H9 (cell line): ENCODE data around the gene BCAS1. TPM values are rescaled to one million over a fixed set of nuclear protein-coding genes. Genes with fewer than 3 reads are reported as not detected.

Experiments
- DNase-seq: peaks from one replicate; pipeline ENCODE4 v3.0.0-alpha.2; 2017
- H2AFZ ChIP-seq: one replicate; pipeline ENCODE4 v1.6.1; 2013; ENCODE audit warnings: mild to moderate bottlenecking, low read length, control low read depth, moderate library complexity
- H2AK5ac ChIP-seq: 2 replicates; pipeline ENCODE4 v1.6.1; 2013; ENCODE audit warnings: low read length, control low read depth, mixed read lengths; ENCODE audit not compliant: insufficient read length
- H2BK120ac ChIP-seq: one replicate; pipeline ENCODE4 v1.6.1; 2013; ENCODE audit warnings: low read depth, mild to moderate bottlenecking, low read length, control low read depth, inconsistent platforms; ENCODE audit not compliant: poor library complexity, severe bottlenecking
- H2BK12ac ChIP-seq: 2 replicates; pipeline ENCODE4 v1.6.1; 2013; ENCODE audit warnings: low read length, control low read depth, mixed read lengths, low read depth; ENCODE audit not compliant: insufficient read length
- H2BK15ac ChIP-seq: 2 replicates; pipeline ENCODE4 v1.6.1; 2013; ENCODE audit warnings: low read depth, low read length, control low read depth
- H2BK20ac ChIP-seq: one replicate; pipeline ENCODE4 v1.6.1; 2013; ENCODE audit warnings: low read depth, mild to moderate bottlenecking, low read length, control low read depth, inconsistent platforms; ENCODE audit not compliant: poor library complexity, severe bottlenecking
- H2BK5ac ChIP-seq: 2 replicates; pipeline ENCODE4 v1.6.1; 2013; ENCODE audit warnings: low read length, control low read depth, mixed read lengths; ENCODE audit not compliant: insufficient read length
- H3K14ac ChIP-seq: 2 replicates; pipeline ENCODE4 v1.6.1; 2013; ENCODE audit warnings: low read length, control low read depth; ENCODE audit not compliant: insufficient read depth
- H3K18ac ChIP-seq: 2 replicates; pipeline ENCODE4 v1.6.1; 2013; ENCODE audit warnings: low read depth, mild to moderate bottlenecking, mixed read lengths, low read length, control low read depth; ENCODE audit not compliant: insufficient read length
- H3K23ac ChIP-seq: 2 replicates; pipeline ENCODE4 v1.6.1; 2013; ENCODE audit warnings: low read length, control low read depth, mixed read lengths, low read depth; ENCODE audit not compliant: insufficient read length
- H3K23me2 ChIP-seq: 2 replicates; pipeline ENCODE4 v1.6.1; 2013; ENCODE audit warnings: low read depth, mild to moderate bottlenecking, mixed read lengths, low read length, control low read depth; ENCODE audit not compliant: insufficient read length, poor library complexity, severe bottlenecking
- H3K27ac ChIP-seq: 2 replicates; pipeline ENCODE4 v1.5.1; 2013; ENCODE audit warnings: low read length, control low read depth, mixed read lengths, low read depth; ENCODE audit not compliant: insufficient read length
- H3K27me3 ChIP-seq: 2 replicates; pipeline ENCODE4 v1.6.1; 2013; ENCODE audit warnings: low read length, control low read depth, inconsistent platforms; ENCODE audit not compliant: insufficient read depth
- H3K4ac ChIP-seq: 2 replicates; pipeline ENCODE4 v1.6.1; 2013; ENCODE audit warnings: low read depth, mild to moderate bottlenecking, control low read depth, inconsistent platforms, low read length, moderate library complexity
- H3K4me1 ChIP-seq: 2 replicates; pipeline ENCODE4 v1.6.1; 2013; ENCODE audit warnings: low read length, control low read depth, inconsistent platforms; ENCODE audit not compliant: insufficient read depth
- H3K4me2 ChIP-seq: 2 replicates; pipeline ENCODE4 v1.6.1; 2013; ENCODE audit warnings: low read length, control low read depth, mixed read lengths; ENCODE audit not compliant: insufficient read length, insufficient read depth
- H3K56ac ChIP-seq: 2 replicates; pipeline ENCODE4 v1.6.1; 2013; ENCODE audit warnings: low read depth, mild to moderate bottlenecking, mixed read lengths, low read length, control low read depth; ENCODE audit not compliant: insufficient read length
- H3K79me1 ChIP-seq: 2 replicates; pipeline ENCODE4 v1.6.1; 2013; ENCODE audit warnings: low read depth, mild to moderate bottlenecking, moderate library complexity, low read length, control low read depth, inconsistent platforms; ENCODE audit not compliant: insufficient read depth, poor library complexity, severe bottlenecking
- H3K79me2 ChIP-seq: 2 replicates; pipeline ENCODE4 v1.6.1; 2013; ENCODE audit warnings: low read length, control low read depth, inconsistent platforms; ENCODE audit not compliant: insufficient read depth
- H3K9ac ChIP-seq: 2 replicates; pipeline ENCODE4 v1.6.1; 2013; ENCODE audit warnings: low read length, control low read depth, mixed read lengths; ENCODE audit not compliant: insufficient read length; ENCODE audit errors: extremely low read depth
- H3K9me3 ChIP-seq: one replicate; pipeline ENCODE4 v1.6.1; 2013; ENCODE audit warnings: low read depth, low read length, inconsistent platforms; ENCODE audit not compliant: control insufficient read depth
- H3T11ph ChIP-seq: one replicate; pipeline ENCODE4 v1.6.1; 2013; ENCODE audit warnings: mild to moderate bottlenecking, low read length, control low read depth, inconsistent platforms
- H4K20me1 ChIP-seq: one replicate; pipeline ENCODE4 v1.6.1; 2013; ENCODE audit not compliant: control insufficient read depth, insufficient read length, insufficient read depth
- H4K5ac ChIP-seq: 2 replicates; pipeline ENCODE4 v1.6.1; 2013; ENCODE audit warnings: low read depth, mild to moderate bottlenecking, mixed read lengths, low read length, control low read depth; ENCODE audit not compliant: insufficient read length
- H4K8ac ChIP-seq: replicated peaks from 2 replicates; pipeline ENCODE4 v1.6.1; 2013; ENCODE audit warnings: low read length, control low read depth, mixed read lengths, low read depth; ENCODE audit not compliant: insufficient read length
- H4K91ac ChIP-seq: 2 replicates; pipeline ENCODE4 v1.6.1; 2013; ENCODE audit warnings: low read depth, mild to moderate bottlenecking, moderate library complexity, mixed read lengths, low read length, control low read depth; ENCODE audit not compliant: insufficient read length
- H3K27ac Mint-ChIP-seq, 3 experiments: 2 replicates in 2 of 3; 3 replicates in 1 of 3; pipeline ENCODE4 v1.8.0; 2020 to 2021; ENCODE audit warnings: mixed read lengths in 3 of 3, mild to moderate bottlenecking in 1 of 3, moderate library complexity in 1 of 3
- H3K27me3 Mint-ChIP-seq: 2 replicates; pipeline ENCODE4 v1.8.0; 2021; ENCODE audit warnings: low read depth, mild to moderate bottlenecking, moderate library complexity, mixed read lengths
- H3K36me3 Mint-ChIP-seq, 3 experiments: 2 replicates in 2 of 3; 3 replicates in 1 of 3; pipeline ENCODE4 v1.8.0; 2020 to 2021; ENCODE audit warnings: low read depth in 3 of 3, mixed read lengths in 3 of 3; ENCODE audit not compliant: insufficient read depth in 1 of 3
- H3K4me1 Mint-ChIP-seq, 2 experiments: 2 replicates each; pipeline ENCODE4 v1.8.0; 2020; ENCODE audit warnings: mixed read lengths in 2 of 2
- H3K4me3 Mint-ChIP-seq, 2 experiments: 2 replicates in 1 of 2; 3 replicates in 1 of 2; pipeline ENCODE4 v1.8.0; 2020 to 2021; ENCODE audit warnings: mild to moderate bottlenecking in 2 of 2, mixed read lengths in 2 of 2, moderate library complexity in 1 of 2
- H3K9me3 Mint-ChIP-seq, 2 experiments: 2 replicates in 1 of 2; 3 replicates in 1 of 2; pipeline ENCODE4 v1.8.0; 2020; ENCODE audit warnings: mild to moderate bottlenecking in 2 of 2, mixed read lengths in 2 of 2, moderate library complexity in 1 of 2
- WGBS: extraction: QIAGEN DNeasy Blood & Tissue Kit; methylation state at CpG from one replicate; pipeline ENCODE4 v1.1.7; 2013; ENCODE audit warnings: missing lambda C conversion rate, low lambda C conversion rate, mixed read lengths; ENCODE audit not compliant: insufficient read length; ENCODE audit errors: extremely low coverage; 5-methylcytosine and 5-hydroxymethylcytosine counted together
- total RNA-seq: library from RNA; stranded (reverse); gene quantifications from 2 replicates; pipeline ENCODE4 v1.2.1, GENCODE V29; 2021
- TF ChIP-seq, protein P1 (sequence below): fragments of 200-600 bp; sonication (generic); conservative IDR thresholded peaks from 3 replicates; pipeline ENCODE4 v1.8.0; 2021; ENCODE audit warnings: antibody characterized with exemption, mild to moderate bottlenecking

Gene BCAS1
- total RNA-seq, 1 experiment from 2014 or later: 0.15 TPM

DNA sequence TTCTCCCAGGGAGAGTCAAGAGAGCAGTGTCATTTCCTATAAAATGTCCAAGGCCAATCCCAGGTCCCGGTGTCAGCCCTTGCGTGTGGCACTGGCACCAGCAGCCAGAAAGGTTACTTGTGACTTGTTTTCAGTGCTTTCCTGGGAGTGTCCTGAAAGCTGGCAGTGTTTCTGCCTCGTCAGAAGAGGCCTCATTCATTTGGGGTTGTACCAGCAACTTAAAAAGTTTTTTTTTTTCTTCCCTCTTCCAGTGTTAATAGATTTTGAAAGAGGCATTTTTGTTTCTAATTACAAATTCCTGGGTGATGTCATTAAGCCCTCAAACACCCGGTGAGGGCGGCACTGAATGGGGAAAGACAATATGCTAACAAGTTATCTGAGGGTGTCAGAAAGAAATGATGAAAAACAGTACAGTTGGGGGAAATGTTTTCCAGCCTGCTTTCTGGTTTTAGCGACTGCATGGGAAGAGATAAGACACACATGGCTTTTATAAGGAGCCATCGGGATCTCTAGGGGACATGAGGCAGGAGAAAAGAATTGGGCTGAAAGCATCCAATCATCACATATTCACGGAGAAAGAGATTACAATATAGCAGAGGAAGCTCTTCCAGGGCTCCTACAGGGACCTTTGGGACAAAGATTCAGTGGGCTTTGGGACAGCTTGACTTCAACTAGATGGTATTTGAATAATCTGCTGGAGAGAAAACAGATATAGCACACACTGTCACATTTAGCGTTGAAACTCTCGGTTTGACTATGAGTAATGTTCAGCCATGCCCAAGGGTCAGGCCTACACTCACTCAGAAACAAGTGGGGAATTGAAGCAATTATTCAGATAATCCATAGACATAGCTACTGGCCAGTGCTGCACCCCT lies 153.0 kb downstream of the BCAS1 start:
- TF ChIP-seq, protein P1, sequence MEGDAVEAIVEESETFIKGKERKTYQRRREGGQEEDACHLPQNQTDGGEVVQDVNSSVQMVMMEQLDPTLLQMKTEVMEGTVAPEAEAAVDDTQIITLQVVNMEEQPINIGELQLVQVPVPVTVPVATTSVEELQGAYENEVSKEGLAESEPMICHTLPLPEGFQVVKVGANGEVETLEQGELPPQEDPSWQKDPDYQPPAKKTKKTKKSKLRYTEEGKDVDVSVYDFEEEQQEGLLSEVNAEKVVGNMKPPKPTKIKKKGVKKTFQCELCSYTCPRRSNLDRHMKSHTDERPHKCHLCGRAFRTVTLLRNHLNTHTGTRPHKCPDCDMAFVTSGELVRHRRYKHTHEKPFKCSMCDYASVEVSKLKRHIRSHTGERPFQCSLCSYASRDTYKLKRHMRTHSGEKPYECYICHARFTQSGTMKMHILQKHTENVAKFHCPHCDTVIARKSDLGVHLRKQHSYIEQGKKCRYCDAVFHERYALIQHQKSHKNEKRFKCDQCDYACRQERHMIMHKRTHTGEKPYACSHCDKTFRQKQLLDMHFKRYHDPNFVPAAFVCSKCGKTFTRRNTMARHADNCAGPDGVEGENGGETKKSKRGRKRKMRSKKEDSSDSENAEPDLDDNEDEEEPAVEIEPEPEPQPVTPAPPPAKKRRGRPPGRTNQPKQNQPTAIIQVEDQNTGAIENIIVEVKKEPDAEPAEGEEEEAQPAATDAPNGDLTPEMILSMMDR: no peak
- no CpG with 5 or more reads among the region's 10 CpGs for WGBS
- H4K91ac ChIP-seq: no peak overlapping the region
- DNase-seq: no peak
- H3K9ac ChIP-seq: no peak overlapping the region
- H2BK20ac ChIP-seq: no peak overlapping the region
- no peak overlapping the region for H3K4ac ChIP-seq
- H3K23ac ChIP-seq: no peak overlapping the region
- H3K27me3 ChIP-seq: no peaks in the 10 kb centered on the region
- no peaks in the 10 kb centered on the region for H3K79me1 ChIP-seq
- H2AK5ac ChIP-seq: no peak overlapping the region
- no peak overlapping the region for H2BK15ac ChIP-seq
- Mint-ChIP-seq H3K9me3 (no peaks in the 10 kb centered on the region; a peak in 1 of 5 replicates), H3K27me3 (no peaks in the 10 kb centered on the region; the same call in 1 of the 2 replicates), H3K4me3 (no peak overlapping the region), H3K36me3 (no peaks in the 10 kb centered on the region), H3K27ac (peak overlapping the region; percentile 38 to 86 (median 73); a peak in 5 of 7 replicates), H3K4me1 (peaks cover 57 to 66% of the 10 kb centered on the region in 2 experiments)
- H3K18ac ChIP-seq: peak overlapping the region; percentile 7
- no peaks in the 10 kb centered on the region for H3K9me3 ChIP-seq
- no peaks in the 10 kb centered on the region for H4K20me1 ChIP-seq
- H3K27ac ChIP-seq: no peak overlapping the region
- peak overlapping the region; percentile 15 for H2AFZ ChIP-seq
- no peak overlapping the region for H3K14ac ChIP-seq
- H2BK120ac ChIP-seq: no peak overlapping the region
- no peak overlapping the region for H4K8ac ChIP-seq
- no peak overlapping the region for H4K5ac ChIP-seq
- H3K4me1 ChIP-seq: peaks cover 16% of the 10 kb centered on the region; the same call in 1 of the 2 replicates
- H3K23me2 ChIP-seq: no peaks in the 10 kb centered on the region
- H3K56ac ChIP-seq: no peak overlapping the region
- no peak overlapping the region for H3K4me2 ChIP-seq
- no peak overlapping the region for H2BK5ac ChIP-seq
- H3K79me2 ChIP-seq: no peaks in the 10 kb centered on the region
- H2BK12ac ChIP-seq: no peak overlapping the region
- H3T11ph ChIP-seq: no peak overlapping the region
